Activated T-cell treated with anti-CD3 and anti-CD28 coated beads for 1 hour (primary cell): Measurements from ENCODE around the gene DPH3.

Experiments
- DNase-seq: peaks from one replicate; pipeline ENCODE4 v3.0.0-alpha.2; 2020; ENCODE audit warnings: low read depth

Gene DPH3

GRCh38 chr3:16233806-16234205 lies 30.9 kb downstream of the DPH3 start:
- no peak for DNase-seq

GRCh38 chr3:16231983-16232382 lies 32.8 kb downstream of the DPH3 start:
- no peak for DNase-seq

- DNase-seq: no peak
Observed at GRCh38 chr3:16229681-16230080, 35.1 kb downstream of the DPH3 start.

GRCh38 chr3:16227566-16227965 lies 37.2 kb downstream of the DPH3 start:
- no peak for DNase-seq

GRCh38 chr3:16224325-16224724 lies 40.4 kb downstream of the DPH3 start:
- no peak for DNase-seq

GRCh38 chr3:16222547-16222946 lies 42.2 kb downstream of the DPH3 start:
- no peak for DNase-seq

- DNase-seq: no peak
Observed at GRCh38 chr3:16221990-16222389, 42.8 kb downstream of the DPH3 start.

- no peak for DNase-seq
Observed at GRCh38 chr3:16219777-16220176, 45.0 kb downstream of the DPH3 start.

- DNase-seq: no peak
Observed at GRCh38 chr3:16216373-16216935, 48.3 kb downstream of the DPH3 start.

GRCh38 chr3:16214366-16214765 lies 50.4 kb downstream of the DPH3 start:
- DNase-seq: no peak

GRCh38 chr3:16211176-16211904 lies 53.4 kb downstream of the DPH3 start:
- no peak for DNase-seq
